ENCODE measurements around the gene PVR. TPM values are rescaled to one million over a fixed set of nuclear protein-coding genes. Genes with fewer than 3 reads are reported as not detected.

The PVR gene
- polyA plus RNA-seq, 1 of the 3 experiments (the other 2 are of a cell fraction), result 90.8 TPM

GRCh38 chr19:44689290-44690130 is 45.8 kb downstream of the PVR start:
- whole genome bisulfite sequencing (ENCODE audit: low lambda C conversion rate), result 35% methylated on average over 11 of the region's 11 CpGs
- Histone ChIP-seq H3K9me3 (no peaks in the 10 kb centered on the region), H2AFZ (ENCODE audit: low read depth) (no peak overlapping the region), H3K9me2 (no peaks in the 10 kb centered on the region), H3K9ac (no peak overlapping the region), H3K27ac (ENCODE audit: low read depth in 2 of 2, low read length in 1 of 2) (no peak overlapping the region), H4K20me1 (ENCODE audit: insufficient read depth) (no peaks in the 10 kb centered on the region), H3K27me3 (ENCODE audit: insufficient read depth) (no peaks in the 10 kb centered on the region), H3F3A (replicated peaks; ENCODE audit: insufficient read depth) (peaks cover 32% of the 10 kb centered on the region), H3K4me1 (ENCODE audit: control insufficient read depth in 1 of 2, insufficient read depth in 2 of 2, low read depth in 1 of 2, low read length in 1 of 2) (peaks cover 0 to 16% of the 10 kb centered on the region in 2 experiments; a peak in 3 of 4 replicates), H3K4me3 (ENCODE audit: low read depth in 2 of 2, low read length in 1 of 2) (no peak overlapping the region; a peak in 1 of 4 replicates), H3K4me2 (no peak overlapping the region), H3K36me3 (replicated peaks in 1 of 2; ENCODE audit: control insufficient read depth in 1 of 2, insufficient read depth in 2 of 2, low read length in 1 of 2) (no peaks in the 10 kb centered on the region), H3K79me2 (ENCODE audit: insufficient read depth) (no peaks in the 10 kb centered on the region)
- peak; percentile 72 for TF ChIP-seq SMC3 (IDR thresholded peaks at IDR 0.05; ENCODE audit: low read depth, low read length)
- TF ChIP-seq GATA2 (CRISPR knock-in tag; IDR thresholded peaks at IDR 0.05), result no peak
- peak; percentile 78 for TF ChIP-seq RAD21 (IDR thresholded peaks at IDR 0.05; ENCODE audit: low read length)
- TF ChIP-seq CTCF (IDR thresholded peaks at IDR 0.05), result peak; percentile 92
- TF ChIP-seq RCOR1 (IDR thresholded peaks at IDR 0.05; ENCODE audit: low read length), result no peak
- ChIA-PET CTCF (interaction anchor here (0.7 to 8.1 kb wide), 41 partner anchors 9 to 169 kb away, joined by 3 to 71 read pairs (median 4); partner anchors contain the start of genes IGSF23 and NECTIN2), POLR2A (no interaction called here)
- peak; percentile 78 for DNase-seq

- peaks cover 0 to 15% of the 10 kb centered on the region in 2 experiments; a peak in 3 of 4 replicates for H3K4me1 ChIP-seq (ENCODE audit: control insufficient read depth in 1 of 2, insufficient read depth in 2 of 2, low read depth in 1 of 2, low read length in 1 of 2)
- H4K20me1 ChIP-seq (ENCODE audit: insufficient read depth), result no peaks in the 10 kb centered on the region
- H3K27me3 ChIP-seq (ENCODE audit: insufficient read depth), result no peaks in the 10 kb centered on the region
- H3K9ac ChIP-seq, result no peak overlapping the region
- H3K4me3 ChIP-seq (ENCODE audit: low read depth in 2 of 2, low read length in 1 of 2), result no peak overlapping the region
- H3K4me2 ChIP-seq, result no peak overlapping the region
- TF ChIP-seq YY1 (IDR thresholded peaks at IDR 0.05; ENCODE audit: low read depth) (no peak), REST (IDR thresholded peaks at IDR 0.05; ENCODE audit: low read depth, low read length) (no peak), NFIC (IDR thresholded peaks at IDR 0.05; ENCODE audit: borderline replicate concordance) (no peak), TAF1 (IDR thresholded peaks at IDR 0.05; ENCODE audit: borderline replicate concordance, low read depth, low read length) (no peak), IRF3 (IDR thresholded peaks at IDR 0.05; ENCODE audit: low read depth, low read length) (no peak), USF1 (IDR thresholded peaks at IDR 0.05; ENCODE audit: borderline replicate concordance, low read depth) (no peak), RAD21 (IDR thresholded peaks at IDR 0.05; ENCODE audit: low read length) (no peak), FOXJ3 (CRISPR knock-in tag; IDR thresholded peaks at IDR 0.05) (no peak), JUND (IDR thresholded peaks at IDR 0.05) (no peak), EZH2phosphoT487 (IDR thresholded peaks at IDR 0.05; ENCODE audit: borderline replicate concordance, low read depth) (no peak), ELF1 (IDR thresholded peaks at IDR 0.05) (no peak), NRF1 (IDR thresholded peaks at IDR 0.05; ENCODE audit: low read depth, low read length) (no peak), USF2 (IDR thresholded peaks at IDR 0.05; ENCODE audit: borderline replicate concordance, low read depth, low read length) (no peak)
- POLR2A ChIA-PET, result no interaction called here
- no peak overlapping the region for H2AFZ ChIP-seq (ENCODE audit: low read depth)
- H3K79me2 ChIP-seq (ENCODE audit: insufficient read depth), result no peaks in the 10 kb centered on the region
- peaks cover 30% of the 10 kb centered on the region for H3F3A ChIP-seq (replicated peaks; ENCODE audit: insufficient read depth)
- H3K9me3 ChIP-seq, result no peaks in the 10 kb centered on the region
- DNase-seq, result no peak
- no peaks in the 10 kb centered on the region for H3K9me2 ChIP-seq
- H3K27ac ChIP-seq (ENCODE audit: low read depth in 2 of 2, low read length in 1 of 2), result no peak overlapping the region
- H3K36me3 ChIP-seq (replicated peaks in 1 of 2; ENCODE audit: control insufficient read depth in 1 of 2, insufficient read depth in 2 of 2, low read length in 1 of 2), result no peaks in the 10 kb centered on the region
- WGBS (ENCODE audit: low lambda C conversion rate), result 92% methylated on average over 3 of the region's 3 CpGs
- CTCF ChIA-PET, result interaction anchor here (0.8 to 8.1 kb wide), 27 partner anchors 9 to 156 kb away, joined by 3 to 71 read pairs (median 4); partner anchors contain the start of gene NECTIN2
These were observed 46.4 kb downstream of the PVR start for GRCh38 chr19:44690131-44690440.

All from SK-N-SH (cell line).